K562 (cell line): Measurements from ENCODE around the gene ARSK. TPM values are rescaled to one million over a fixed set of nuclear protein-coding genes. Genes with fewer than 3 reads are reported as not detected.

Source experiments
- CBX5 ChIP-seq: IDR thresholded peaks from 2 replicates; pipeline ENCODE4 v1.6.1; 2014; ENCODE audit warnings: low read depth, borderline replicate concordance
- CEBPG ChIP-seq, 3 experiments: fragments of 200-800 bp in 1 of 3; sonication (Bioruptor generic) in 1 of 3; sonication (generic) in 1 of 3; formaldehyde crosslinking in 1 of 3; IDR thresholded peaks in 2 of 3; conservative IDR thresholded peaks in 1 of 3; 2 replicates each; pipeline versions ENCODE4 v1.6.1 to v1.8.0; 2016 to 2022; ENCODE audit warnings: missing compliant biosample characterization in 2 of 3, missing genetic modification characterization in 2 of 3, mild to moderate bottlenecking in 1 of 3, missing genetic modification reagents in 1 of 3
- ELF4 ChIP-seq: fragments of 450-650 bp; formaldehyde crosslinking; IDR thresholded peaks from 2 replicates; pipeline ENCODE4 v1.4.0; 2022; ENCODE audit warnings: missing genetic modification characterization
- ETV5 ChIP-seq: sonication (generic); formaldehyde crosslinking; IDR thresholded peaks from 2 replicates; pipeline ENCODE4 v1.4.0; 2020; ENCODE audit warnings: low read depth, mild to moderate bottlenecking, missing genetic modification reagents
- ETV6 ChIP-seq, 3 experiments: fragments of 150-350 bp in 1 of 3; sonication (generic) in 1 of 3; formaldehyde crosslinking in 1 of 3; IDR thresholded peaks; 2 replicates each; pipeline versions ENCODE4 v1.6.1 to v1.8.0; 2014 to 2022; ENCODE audit warnings: borderline replicate concordance in 2 of 3, low read depth in 2 of 3, antibody characterized with exemption in 1 of 3, low read length in 1 of 3, mild to moderate bottlenecking in 1 of 3, missing genetic modification reagents in 1 of 3
- FOXO4 ChIP-seq: fragments of 450-650 bp; formaldehyde crosslinking; IDR thresholded peaks from 2 replicates; pipeline ENCODE4 v1.4.0; 2020; ENCODE audit warnings: mild to moderate bottlenecking, moderate library complexity
- GTF2B ChIP-seq: IDR thresholded peaks from 2 replicates; pipeline ENCODE4 v1.6.1; 2011; ENCODE audit not compliant: insufficient read length; ENCODE audit errors: extremely low read depth
- HINFP ChIP-seq: fragments of 450-650 bp; conservative IDR thresholded peaks from 2 replicates; pipeline ENCODE4 v1.6.1; 2016; ENCODE audit warnings: missing genetic modification characterization, low read depth, mild to moderate bottlenecking, control low read depth, missing compliant biosample characterization
- MIER1 ChIP-seq: fragments of 450-650 bp; IDR thresholded peaks from 2 replicates; pipeline ENCODE4 v1.6.1; 2016; ENCODE audit warnings: antibody characterized with exemption, mild to moderate bottlenecking, low read depth
- POLR3G ChIP-seq: IDR thresholded peaks from 2 replicates; pipeline ENCODE4 v1.6.1; 2011; ENCODE audit not compliant: insufficient read length, insufficient replicate concordance; ENCODE audit errors: extremely low read depth
- SETDB1 ChIP-seq: IDR thresholded peaks from one replicate; pipeline ENCODE4 v1.6.1; 2012; ENCODE audit warnings: low read length, control low read depth, inconsistent platforms
- SIN3A ChIP-seq, 2 experiments: fragments of 150-350 bp in 1 of 2; IDR thresholded peaks; 2 replicates each; pipeline ENCODE4 v1.6.1; 2011 to 2016; ENCODE audit warnings: borderline replicate concordance in 2 of 2, low read depth in 2 of 2, low read length in 2 of 2, mild to moderate bottlenecking in 2 of 2, moderate library complexity in 2 of 2; ENCODE audit not compliant: control insufficient read depth in 1 of 2
- SMAD2 ChIP-seq: fragments of 150-350 bp; IDR thresholded peaks from 2 replicates; pipeline ENCODE4 v1.6.1; 2014; ENCODE audit warnings: low read depth, mild to moderate bottlenecking, low read length
- SP1 ChIP-seq: sonication (generic); formaldehyde crosslinking; IDR thresholded peaks from 2 replicates; pipeline ENCODE4 v1.8.1; 2022; ENCODE audit warnings: mild to moderate bottlenecking, missing genetic modification reagents
- TBL1XR1 ChIP-seq, 2 experiments: IDR thresholded peaks; 2 replicates each; pipeline ENCODE4 v1.6.1; 2012; ENCODE audit warnings: improper control_type of control experiment in 2 of 2, low read length in 2 of 2, mild to moderate bottlenecking in 1 of 2
- TEAD4 ChIP-seq, 2 experiments: sonication (generic) in 1 of 2; formaldehyde crosslinking in 1 of 2; IDR thresholded peaks; 2 replicates each; pipeline versions ENCODE4 v1.6.1 to v1.8.0; 2012 to 2022; ENCODE audit warnings: borderline replicate concordance in 1 of 2, inconsistent platforms in 1 of 2, low read length in 1 of 2, mild to moderate bottlenecking in 1 of 2, missing genetic modification reagents in 1 of 2
- TGIF2 ChIP-seq: sonication (generic); formaldehyde crosslinking; IDR thresholded peaks from 2 replicates; pipeline ENCODE4 v1.8.1; 2022; ENCODE audit warnings: mild to moderate bottlenecking, missing genetic modification reagents, moderate library complexity
- XRCC5 ChIP-seq: fragments of 200-400 bp; formaldehyde crosslinking; IDR thresholded peaks from 2 replicates; pipeline ENCODE4 v1.6.1; 2017; ENCODE audit warnings: low read depth, mild to moderate bottlenecking, low read length
- ZNF740 ChIP-seq, 3 experiments: fragments of 200-800 bp in 1 of 3; sonication (Bioruptor generic) in 1 of 3; sonication (generic) in 1 of 3; formaldehyde crosslinking in 1 of 3; IDR thresholded peaks; 2 replicates each; pipeline versions ENCODE4 v1.6.1 to v1.8.0; 2016 to 2022; ENCODE audit warnings: mild to moderate bottlenecking in 2 of 3, missing compliant biosample characterization in 2 of 3, missing genetic modification characterization in 2 of 3, missing genetic modification reagents in 1 of 3
- ZNF830 ChIP-seq: fragments of 250-450 bp; sonication (Bioruptor Pico); IDR thresholded peaks from 2 replicates; pipeline ENCODE4 v1.5.0; 2021; ENCODE audit warnings: mild to moderate bottlenecking
- polyA plus RNA-seq, 8 experiments: library from polyadenylated mRNA; depleted of rRNA in 4 of 8; stranded (reverse) in 5 of 8; unstranded in 3 of 8; fragments of >200 nt; fragmentation: Nextera tagmentation in 2 of 8; fragmentation: Illumina TruSeq in 1 of 8; extraction: Ambion mirVana in 2 of 8; extraction: Trizol in 1 of 8; gene quantifications; 2 replicates each; pipeline versions ENCODE4 v1.2.1 to v1.2.3, GENCODE V29; 2011 to 2014; ENCODE audit warnings: inconsistent platforms in 1 of 8, missing spikeins in 1 of 8
- total RNA-seq, 7 experiments: library from RNA; depleted of rRNA in 6 of 7; stranded (reverse); fragments of >200 nt in 6 of 7; fragmentation: Illumina TruSeq in 2 of 7; extraction: Trizol in 2 of 7; gene quantifications; 2 replicates each; pipeline versions ENCODE4 v1.2.1 to v1.2.3, GENCODE V29; 2011 to 2021; ENCODE audit warnings: low replicate concordance in 1 of 7

ARSK gene
- total and polyA plus RNA-seq, 9 of the 15 experiments (the other 6 are each of a cell fraction or from before 2014, with no cell fraction given): 2.7 to 9.4 (median 7.1) TPM

GRCh38 chr5:95647886-95648860, 93.3 kb downstream of the ARSK start (continued):
- TF ChIP-seq HINFP (tag): no peak
- no peak for TF ChIP-seq GTF2B
- no peak for TF ChIP-seq ELF4 (CRISPR knock-in tag)
- no peak for TF ChIP-seq SMAD2
- no peak for TF ChIP-seq SETDB1
- TF ChIP-seq ZNF740 (CRISPR knock-in tag; IDR thresholded peaks at IDR 0.05): no peak
- no peak for TF ChIP-seq ZNF740 (tag; IDR thresholded peaks at IDR 0.05)
- TF ChIP-seq ETV5 (CRISPR knock-in tag): no peak
- TF ChIP-seq POLR3G: no peak
- no peak for TF ChIP-seq ZNF830 (CRISPR knock-in tag)
- no peak for TF ChIP-seq SIN3A (IDR thresholded peaks at IDR 0.05; ENCODE audit: borderline replicate concordance in 2 of 2, control insufficient read depth in 1 of 2, low read depth in 2 of 2, low read length in 2 of 2)
- no peak for TF ChIP-seq CEBPG (CRISPR knock-in tag; IDR thresholded peaks at IDR 0.05)
- no peak for TF ChIP-seq CEBPG (tag; conservative IDR thresholded peaks at IDR 0.05 in 1 of 2, IDR thresholded peaks at IDR 0.05 in 1 of 2)
- TF ChIP-seq TGIF2 (CRISPR knock-in tag): no peak
- TF ChIP-seq FOXO4 (CRISPR knock-in tag): no peak
- TF ChIP-seq TBL1XR1 (IDR thresholded peaks at IDR 0.05; ENCODE audit: low read length in 2 of 2): no peak
- TF ChIP-seq TEAD4 (IDR thresholded peaks at IDR 0.05; ENCODE audit: low read length): peak; percentile 62
- no peak for TF ChIP-seq TEAD4 (CRISPR knock-in tag; IDR thresholded peaks at IDR 0.05; ENCODE audit: borderline replicate concordance)
- TF ChIP-seq SP1 (CRISPR knock-in tag): no peak
- TF ChIP-seq XRCC5: no peak
- no peak for TF ChIP-seq MIER1
- no peak for TF ChIP-seq ETV6 (IDR thresholded peaks at IDR 0.05; ENCODE audit: borderline replicate concordance in 1 of 2, low read depth in 2 of 2, low read length in 1 of 2)
- TF ChIP-seq ETV6 (CRISPR knock-in tag; IDR thresholded peaks at IDR 0.05; ENCODE audit: borderline replicate concordance): no peak
- TF ChIP-seq CBX5: no peak
